Liver (tissue), 3 donors: ENCODE data around the gene ISG20L2.

Source experiments
- EGR1 ChIP-seq, 2 donors: IDR thresholded peaks; 2 replicates each; pipeline ENCODE4 v1.6.1; 2016 to 2018; ENCODE audit warnings: antibody characterized with exemption in 2 of 2, low read depth in 2 of 2
- GABPA ChIP-seq, 2 donors: IDR thresholded peaks in 1 of 2; conservative IDR thresholded peaks in 1 of 2; 2 replicates each; pipeline ENCODE4 v1.6.1; 2016; ENCODE audit warnings: antibody characterized with exemption in 2 of 2, mild to moderate bottlenecking in 1 of 2, moderate library complexity in 1 of 2
- SP1 ChIP-seq: IDR thresholded peaks from 2 replicates; pipeline ENCODE4 v1.6.1; 2018; ENCODE audit warnings: antibody characterized with exemption, mild to moderate bottlenecking
- TF ChIP-seq, protein P1 (sequence below): IDR thresholded peaks from 2 replicates; pipeline ENCODE4 v1.6.1; 2016; ENCODE audit warnings: antibody characterized with exemption, mild to moderate bottlenecking
- TF ChIP-seq, protein P2 (sequence below): fragments of 150-350 bp; IDR thresholded peaks from 2 replicates; pipeline ENCODE4 v1.5.1; 2017; ENCODE audit warnings: improper control_type of control experiment, low read depth, low read length; ENCODE audit not compliant: missing input control
- TF ChIP-seq, protein P3 (sequence below): IDR thresholded peaks from 2 replicates; pipeline ENCODE4 v1.6.1; 2016; ENCODE audit warnings: antibody characterized with exemption
- donor health status: healthy.
- donor health status: healthy.

DNA sequence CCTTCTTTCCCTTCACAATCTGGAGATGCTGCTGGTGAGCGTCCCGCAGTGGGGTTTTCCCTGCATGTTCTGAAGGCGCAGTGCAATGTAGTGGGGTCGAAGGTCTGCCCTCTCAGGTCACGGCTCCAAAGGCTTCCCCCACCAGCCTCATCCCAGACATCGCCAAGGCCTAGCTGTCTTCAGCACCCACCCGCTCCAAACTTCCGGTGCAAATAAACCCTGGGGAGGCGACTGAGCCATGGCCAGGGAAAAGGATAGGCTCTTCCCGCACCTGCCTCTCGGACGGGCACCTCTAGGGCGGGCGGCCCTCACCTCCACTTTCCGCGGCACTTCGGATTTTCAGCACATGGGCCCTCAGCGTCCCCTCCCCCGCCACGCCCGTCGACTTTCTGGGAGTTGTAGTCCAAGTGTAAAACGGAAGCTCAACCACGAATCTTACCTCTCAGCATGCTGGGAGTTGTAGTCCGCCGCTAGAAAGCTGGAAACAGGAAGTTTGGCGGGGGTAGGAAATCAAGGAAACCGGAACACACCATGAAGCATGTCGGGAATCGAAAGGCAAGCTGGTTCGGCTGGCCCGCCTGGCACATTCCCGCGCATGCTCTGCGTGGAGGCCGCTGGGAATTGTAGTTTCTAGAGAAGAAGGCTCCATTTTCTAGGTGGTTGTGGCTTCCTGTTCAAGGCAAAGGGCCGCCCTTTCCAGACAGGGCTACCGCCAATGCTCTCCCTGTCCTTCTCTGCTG lies 12.3 kb upstream of the ISG20L2 start, which contains the start of gene MRPL24:
- TF ChIP-seq, protein P1, sequence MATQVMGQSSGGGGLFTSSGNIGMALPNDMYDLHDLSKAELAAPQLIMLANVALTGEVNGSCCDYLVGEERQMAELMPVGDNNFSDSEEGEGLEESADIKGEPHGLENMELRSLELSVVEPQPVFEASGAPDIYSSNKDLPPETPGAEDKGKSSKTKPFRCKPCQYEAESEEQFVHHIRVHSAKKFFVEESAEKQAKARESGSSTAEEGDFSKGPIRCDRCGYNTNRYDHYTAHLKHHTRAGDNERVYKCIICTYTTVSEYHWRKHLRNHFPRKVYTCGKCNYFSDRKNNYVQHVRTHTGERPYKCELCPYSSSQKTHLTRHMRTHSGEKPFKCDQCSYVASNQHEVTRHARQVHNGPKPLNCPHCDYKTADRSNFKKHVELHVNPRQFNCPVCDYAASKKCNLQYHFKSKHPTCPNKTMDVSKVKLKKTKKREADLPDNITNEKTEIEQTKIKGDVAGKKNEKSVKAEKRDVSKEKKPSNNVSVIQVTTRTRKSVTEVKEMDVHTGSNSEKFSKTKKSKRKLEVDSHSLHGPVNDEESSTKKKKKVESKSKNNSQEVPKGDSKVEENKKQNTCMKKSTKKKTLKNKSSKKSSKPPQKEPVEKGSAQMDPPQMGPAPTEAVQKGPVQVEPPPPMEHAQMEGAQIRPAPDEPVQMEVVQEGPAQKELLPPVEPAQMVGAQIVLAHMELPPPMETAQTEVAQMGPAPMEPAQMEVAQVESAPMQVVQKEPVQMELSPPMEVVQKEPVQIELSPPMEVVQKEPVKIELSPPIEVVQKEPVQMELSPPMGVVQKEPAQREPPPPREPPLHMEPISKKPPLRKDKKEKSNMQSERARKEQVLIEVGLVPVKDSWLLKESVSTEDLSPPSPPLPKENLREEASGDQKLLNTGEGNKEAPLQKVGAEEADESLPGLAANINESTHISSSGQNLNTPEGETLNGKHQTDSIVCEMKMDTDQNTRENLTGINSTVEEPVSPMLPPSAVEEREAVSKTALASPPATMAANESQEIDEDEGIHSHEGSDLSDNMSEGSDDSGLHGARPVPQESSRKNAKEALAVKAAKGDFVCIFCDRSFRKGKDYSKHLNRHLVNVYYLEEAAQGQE, result peak; percentile 88
- TF ChIP-seq, protein P2, sequence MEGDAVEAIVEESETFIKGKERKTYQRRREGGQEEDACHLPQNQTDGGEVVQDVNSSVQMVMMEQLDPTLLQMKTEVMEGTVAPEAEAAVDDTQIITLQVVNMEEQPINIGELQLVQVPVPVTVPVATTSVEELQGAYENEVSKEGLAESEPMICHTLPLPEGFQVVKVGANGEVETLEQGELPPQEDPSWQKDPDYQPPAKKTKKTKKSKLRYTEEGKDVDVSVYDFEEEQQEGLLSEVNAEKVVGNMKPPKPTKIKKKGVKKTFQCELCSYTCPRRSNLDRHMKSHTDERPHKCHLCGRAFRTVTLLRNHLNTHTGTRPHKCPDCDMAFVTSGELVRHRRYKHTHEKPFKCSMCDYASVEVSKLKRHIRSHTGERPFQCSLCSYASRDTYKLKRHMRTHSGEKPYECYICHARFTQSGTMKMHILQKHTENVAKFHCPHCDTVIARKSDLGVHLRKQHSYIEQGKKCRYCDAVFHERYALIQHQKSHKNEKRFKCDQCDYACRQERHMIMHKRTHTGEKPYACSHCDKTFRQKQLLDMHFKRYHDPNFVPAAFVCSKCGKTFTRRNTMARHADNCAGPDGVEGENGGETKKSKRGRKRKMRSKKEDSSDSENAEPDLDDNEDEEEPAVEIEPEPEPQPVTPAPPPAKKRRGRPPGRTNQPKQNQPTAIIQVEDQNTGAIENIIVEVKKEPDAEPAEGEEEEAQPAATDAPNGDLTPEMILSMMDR, result no peak
- peak; percentile 99 to 100 for TF ChIP-seq GABPA (IDR thresholded peaks at IDR 0.05 in 1 of 2, conservative IDR thresholded peaks at IDR 0.05 in 1 of 2)
- peak; percentile 83 to 94 for TF ChIP-seq EGR1 (IDR thresholded peaks at IDR 0.05; ENCODE audit: low read depth in 2 of 2)
- TF ChIP-seq SP1, result peak; percentile 84
- TF ChIP-seq, protein P3, sequence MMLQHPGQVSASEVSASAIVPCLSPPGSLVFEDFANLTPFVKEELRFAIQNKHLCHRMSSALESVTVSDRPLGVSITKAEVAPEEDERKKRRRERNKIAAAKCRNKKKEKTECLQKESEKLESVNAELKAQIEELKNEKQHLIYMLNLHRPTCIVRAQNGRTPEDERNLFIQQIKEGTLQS, result peak; percentile 67
